Hematopoietic multipotent progenitor cell treated with erythropoietin and hydrocortisone succinate and interleukin-3 and kit ligand, for 6 days (in vitro differentiated cells): Measurements from ENCODE around the gene ENTPD8.
"Not testable (repeated sequence)": the region's sequence is repeated elsewhere in the genome, so short reads cannot be mapped to it uniquely, and the experiment has no call there.

Experiments used
- DNase-seq: peaks from one replicate; pipeline ENCODE4 v3.0.0-alpha.2; 2015

Gene ENTPD8

GRCh38 chr9:137457406-137458193 lies 16.4 kb upstream of the ENTPD8 start:
- DNase-seq: no peak

- DNase-seq: no peak
These were observed 15.8 kb upstream of the ENTPD8 start for GRCh38 chr9:137456864-137457405.

GRCh38 chr9:137456061-137456863 lies 15.1 kb upstream of the ENTPD8 start:
- DNase-seq: no peak

- no peak for DNase-seq
These were observed 14.3 kb upstream of the ENTPD8 start for GRCh38 chr9:137455359-137455991.

- peak; percentile 39 for DNase-seq
These were observed 13.6 kb upstream of the ENTPD8 start for GRCh38 chr9:137454597-137455358.

GRCh38 chr9:137454145-137454596 lies 13.0 kb upstream of the ENTPD8 start:
- DNase-seq: peak; percentile 74

- DNase-seq: peak; percentile 89
These were observed 12.5 kb upstream of the ENTPD8 start for GRCh38 chr9:137453643-137454081.

- no peak for DNase-seq
These were observed 11.8 kb upstream of the ENTPD8 start for GRCh38 chr9:137452761-137453642.

GRCh38 chr9:137452006-137452760 lies 11.0 kb upstream of the ENTPD8 start:
- no peak for DNase-seq

GRCh38 chr9:137451264-137452005 lies 10.3 kb upstream of the ENTPD8 start:
- not testable (repeated sequence) for DNase-seq

- DNase-seq: not testable (repeated sequence)
These were observed 9.5 kb upstream of the ENTPD8 start for GRCh38 chr9:137450539-137451222.

GRCh38 chr9:137449931-137450538 lies 8.9 kb upstream of the ENTPD8 start:
- DNase-seq: peak; percentile 41

- DNase-seq: no peak
These were observed 8.1 kb upstream of the ENTPD8 start for GRCh38 chr9:137449081-137449844.

GRCh38 chr9:137448602-137448962 lies 7.4 kb upstream of the ENTPD8 start:
- no peak for DNase-seq

- no peak for DNase-seq
These were observed 6.8 kb upstream of the ENTPD8 start for GRCh38 chr9:137447722-137448601.

- DNase-seq: no peak
These were observed 5.8 kb upstream of the ENTPD8 start for GRCh38 chr9:137446851-137447471.
